Activated naive CD4-positive, alpha-beta T cell treated with anti-CD3 and anti-CD28 coated beads, Interleukin-2, amount 50 U/mL, for 16 hours (primary cell): ENCODE data around the gene TFRC.
"Not testable (repeated sequence)": the region's sequence is repeated elsewhere in the genome, so short reads cannot be mapped to it uniquely, and the experiment has no call there.

ENCODE experiments used
- DNase-seq: peaks from one replicate; pipeline ENCODE4 v3.0.0-alpha.2; 2020

TFRC gene

GRCh38 chr3:196081002-196081833, 672 bp downstream of the TFRC start:
- peak; percentile 62 for DNase-seq

- DNase-seq = not testable (repeated sequence)
Measured at GRCh38 chr3:196080101-196080846, 1.6 kb downstream of the TFRC start.

- no peak for DNase-seq
Measured at GRCh38 chr3:196079682-196080081, 2.2 kb downstream of the TFRC start.

- DNase-seq = no peak
Measured at GRCh38 chr3:196075013-196075412, 6.9 kb downstream of the TFRC start.

GRCh38 chr3:196073255-196073753, 8.6 kb downstream of the TFRC start:
- DNase-seq = peak; percentile 66

- DNase-seq = no peak
Measured at GRCh38 chr3:196072313-196072712, 9.6 kb downstream of the TFRC start.

GRCh38 chr3:196068812-196069211, 13.1 kb downstream of the TFRC start:
- DNase-seq = not testable (repeated sequence)

- no peak for DNase-seq
Measured at GRCh38 chr3:196067439-196067838, 14.5 kb downstream of the TFRC start.

- no peak for DNase-seq
Measured at GRCh38 chr3:196063971-196064370, 17.9 kb downstream of the TFRC start.

- no peak for DNase-seq
Measured at GRCh38 chr3:196063456-196063855, 18.4 kb downstream of the TFRC start.

GRCh38 chr3:196063049-196063448, 18.8 kb downstream of the TFRC start:
- DNase-seq = no peak

- no peak for DNase-seq
Measured at GRCh38 chr3:196060834-196061233, 21.1 kb downstream of the TFRC start.

- DNase-seq = no peak
Measured at GRCh38 chr3:196057760-196058331, 24.0 kb downstream of the TFRC start.

GRCh38 chr3:196056371-196056770, 25.5 kb downstream of the TFRC start:
- DNase-seq = not testable (repeated sequence)

- DNase-seq = no peak
Measured at GRCh38 chr3:196055683-196056270, 26.1 kb downstream of the TFRC start.

- DNase-seq = no peak
Measured at GRCh38 chr3:196055240-196055639, 26.6 kb downstream of the TFRC start.

GRCh38 chr3:196054661-196055060, 27.2 kb downstream of the TFRC start:
- no peak for DNase-seq

- no peak for DNase-seq
Measured at GRCh38 chr3:196053487-196053886, 28.4 kb downstream of the TFRC start.

- no peak for DNase-seq
Measured at GRCh38 chr3:196051282-196052076, 30.4 kb downstream of the TFRC start.

GRCh38 chr3:196050597-196050996, 31.3 kb downstream of the TFRC start:
- no peak for DNase-seq

- no peak for DNase-seq
Measured at GRCh38 chr3:196049653-196050052, 32.2 kb downstream of the TFRC start.

GRCh38 chr3:196048922-196049598, 32.8 kb downstream of the TFRC start:
- DNase-seq = no peak
